ENCODE results near the gene TPST2.

- TF ChIP-seq CTCF (IDR thresholded peaks at IDR 0.05; ENCODE audit: low read depth, low read length, poor library complexity, severe bottlenecking): no peak
- no peak for TF ChIP-seq EZH2phosphoT487 (IDR thresholded peaks at IDR 0.05; ENCODE audit: borderline replicate concordance, low read length)
Observed at GRCh38 chr22:26589845-26590736, at the start of gene TPST2.
